Ectodermal cell (in vitro differentiated cells): ENCODE measurements around the gene ERC2.

Source experiments
- H3K27ac ChIP-seq: 2 replicates; pipeline ENCODE4 v1.7.0; 2013; ENCODE audit warnings: mild to moderate bottlenecking, low read depth, low read length; ENCODE audit not compliant: insufficient read depth, poor library complexity, severe bottlenecking
- H3K27me3 ChIP-seq: 2 replicates; pipeline ENCODE4 v1.7.0; 2013; ENCODE audit warnings: mild to moderate bottlenecking, low read length; ENCODE audit not compliant: insufficient read depth, control insufficient read depth, poor library complexity, severe bottlenecking
- H3K36me3 ChIP-seq: one replicate; pipeline ENCODE4 v1.7.0; 2013; ENCODE audit warnings: low read length; ENCODE audit not compliant: control insufficient read depth, insufficient read depth
- H3K4me1 ChIP-seq: one replicate; pipeline ENCODE4 v1.7.0; 2013; ENCODE audit warnings: low read length; ENCODE audit not compliant: control insufficient read depth, insufficient read depth
- H3K4me3 ChIP-seq: 2 replicates; pipeline ENCODE4 v1.7.0; 2013; ENCODE audit warnings: low read depth, low read length, control low read depth; ENCODE audit not compliant: insufficient read depth
- H3K9me3 ChIP-seq: 2 replicates; pipeline ENCODE4 v1.7.0; 2013; ENCODE audit warnings: mild to moderate bottlenecking, low read length, moderate library complexity; ENCODE audit not compliant: control insufficient read depth
- WGBS, 2 experiments: methylation state at CpG; one replicate each; pipeline ENCODE4 v1.1.7; 2013; ENCODE audit warnings: missing lambda C conversion rate in 2 of 2; 5-methylcytosine and 5-hydroxymethylcytosine counted together

ERC2 gene

DNA sequence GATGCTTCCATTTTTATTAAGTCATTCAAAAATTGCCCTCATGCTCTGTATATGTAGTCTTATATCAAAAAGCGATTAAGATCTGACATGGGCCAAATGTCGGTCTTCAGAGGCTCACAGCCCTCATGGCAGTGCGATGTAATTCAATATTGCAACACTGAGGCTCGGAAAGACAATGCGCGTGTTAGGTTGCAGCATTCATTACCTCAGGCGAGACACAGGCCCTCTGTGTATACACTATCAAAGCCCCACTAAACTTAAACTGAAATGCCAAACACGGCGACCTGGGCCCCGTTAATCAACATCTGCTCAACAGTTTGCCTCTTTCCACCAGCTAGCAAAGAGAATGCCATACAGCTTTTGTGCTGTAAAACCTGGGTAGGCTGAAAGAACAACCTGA is 413.4 kb downstream of the ERC2 start:
- Histone ChIP-seq H3K4me1 (peaks cover 18% of the 10 kb centered on the region), H3K4me3 (no peak overlapping the region), H3K9me3 (no peaks in the 10 kb centered on the region), H3K36me3 (no peaks in the 10 kb centered on the region), H3K27ac (no peak overlapping the region), H3K27me3 (no peaks in the 10 kb centered on the region)
- 79 to 85% methylated on average over 10 of the region's 10 CpGs for WGBS, 2 experiments

DNA sequence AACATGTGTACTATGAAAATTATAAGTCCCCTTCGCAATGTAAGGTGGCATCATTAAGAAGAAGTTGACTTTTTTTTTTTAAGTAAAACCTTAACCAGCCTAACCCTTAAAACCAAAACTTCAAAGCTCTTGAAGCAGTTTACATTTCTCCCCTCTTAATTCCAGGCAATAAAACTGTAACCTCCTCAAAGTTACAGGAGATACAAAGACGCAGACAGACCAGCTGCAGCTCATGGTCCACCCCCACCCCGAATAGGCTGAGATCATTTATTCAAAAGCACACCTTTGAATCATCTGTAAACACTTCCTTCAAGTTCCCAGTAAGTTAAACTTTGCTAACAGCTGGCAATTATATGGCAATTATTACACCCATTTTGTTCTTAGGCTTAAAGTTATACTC is 414.5 kb downstream of the ERC2 start:
- no peaks in the 10 kb centered on the region for H3K27me3 ChIP-seq
- H3K4me3 ChIP-seq: no peak overlapping the region
- H3K36me3 ChIP-seq: no peaks in the 10 kb centered on the region
- H3K9me3 ChIP-seq: no peaks in the 10 kb centered on the region
- no peak overlapping the region for H3K27ac ChIP-seq
- 85 to 87% methylated on average over 3 of the region's 3 CpGs for WGBS, 2 experiments
- peaks cover 18% of the 10 kb centered on the region for H3K4me1 ChIP-seq

DNA sequence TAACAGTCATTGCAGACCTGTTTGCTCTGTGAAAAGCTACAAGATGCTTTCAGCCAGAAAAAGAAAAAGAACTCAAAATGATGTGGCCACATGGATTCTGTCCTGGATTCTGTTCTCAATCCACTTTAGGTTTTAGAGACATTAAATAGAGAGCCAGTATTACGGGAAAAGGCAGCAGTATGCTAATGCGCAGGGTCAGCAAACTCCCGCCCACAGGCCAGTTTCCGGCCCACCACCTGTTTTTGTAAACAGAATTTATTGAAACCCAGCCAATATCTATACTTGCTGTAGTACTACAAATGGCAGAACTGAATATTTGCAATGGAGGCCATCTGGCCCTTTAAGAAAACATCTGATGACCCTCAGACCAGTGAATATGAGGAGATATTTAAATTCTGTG is 416.1 kb downstream of the ERC2 start:
- WGBS, 2 experiments: 83 to 85% methylated on average over 4 of the region's 4 CpGs
- Histone ChIP-seq H3K36me3 (no peaks in the 10 kb centered on the region), H3K4me1 (peaks cover 18% of the 10 kb centered on the region), H3K27me3 (no peaks in the 10 kb centered on the region), H3K9me3 (no peaks in the 10 kb centered on the region), H3K4me3 (no peak overlapping the region), H3K27ac (no peak overlapping the region)

DNA sequence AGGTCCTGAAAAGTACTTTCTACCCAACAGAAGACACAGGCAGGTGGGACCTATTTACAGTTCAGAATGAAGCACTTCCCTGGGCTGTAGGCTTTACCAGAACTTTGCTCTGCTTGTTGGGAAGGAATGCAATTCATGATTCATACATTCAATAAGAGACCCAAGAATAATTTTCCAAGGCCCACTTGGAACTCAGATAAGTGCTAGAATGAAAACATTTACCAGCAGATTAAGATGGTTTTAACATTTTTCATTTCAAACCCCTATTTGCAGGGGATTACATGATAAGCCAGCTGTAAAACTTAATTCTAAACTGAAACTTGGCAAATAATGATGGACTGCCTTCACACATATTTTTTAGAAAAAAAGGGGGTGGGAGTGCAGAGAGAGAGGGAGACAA is 417.2 kb downstream of the ERC2 start:
- Histone ChIP-seq H3K4me1 (peaks cover 18% of the 10 kb centered on the region), H3K4me3 (no peak overlapping the region), H3K9me3 (no peaks in the 10 kb centered on the region), H3K27me3 (no peaks in the 10 kb centered on the region), H3K27ac (no peak overlapping the region), H3K36me3 (no peaks in the 10 kb centered on the region)

DNA sequence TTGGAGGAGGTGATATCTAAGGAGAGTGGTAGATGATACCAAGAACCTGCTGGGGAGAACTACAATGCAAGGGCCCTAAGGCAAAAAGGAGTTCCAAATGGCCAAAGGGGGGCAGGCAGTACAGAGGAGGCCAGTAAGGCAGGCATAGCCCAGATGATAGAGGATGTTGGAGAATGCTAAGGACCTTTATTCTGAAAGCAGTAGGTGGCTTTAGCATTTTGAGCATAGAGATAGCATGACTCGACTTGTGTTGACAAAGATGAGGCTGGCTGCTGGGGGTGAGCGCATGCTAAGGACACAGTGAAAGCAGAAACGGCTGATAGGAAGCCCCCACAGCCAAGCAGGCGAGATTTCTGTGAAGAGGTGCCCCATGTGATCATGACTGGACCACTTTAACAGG is 419.3 kb downstream of the ERC2 start:
- H3K27ac ChIP-seq: no peak overlapping the region
- no peak overlapping the region for H3K4me3 ChIP-seq
- H3K36me3 ChIP-seq: no peaks in the 10 kb centered on the region
- H3K27me3 ChIP-seq: no peaks in the 10 kb centered on the region
- H3K9me3 ChIP-seq: no peaks in the 10 kb centered on the region
- H3K4me1 ChIP-seq: peaks cover 4% of the 10 kb centered on the region
- WGBS, 2 experiments: 85 to 88% methylated on average over 4 of the region's 4 CpGs

DNA sequence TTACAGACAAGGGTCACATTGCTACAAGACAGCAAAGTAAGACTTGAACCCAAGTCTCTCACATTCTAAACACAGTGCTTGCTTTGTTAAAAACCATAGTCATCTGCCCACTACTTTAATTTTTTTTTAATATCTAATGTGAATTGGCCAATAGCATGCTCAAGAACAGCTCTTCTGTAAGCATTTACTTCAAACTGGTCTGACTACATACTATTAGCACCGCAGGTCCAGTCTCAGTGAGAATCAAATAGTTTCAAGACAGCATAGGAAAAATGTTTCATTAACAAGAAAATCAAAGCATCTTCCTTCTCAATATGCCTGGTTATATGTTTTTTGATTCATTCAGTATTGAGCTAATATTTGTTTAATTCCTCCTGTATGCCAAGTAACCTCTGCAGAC is 419.9 kb downstream of the ERC2 start:
- Histone ChIP-seq H3K4me3 (no peak overlapping the region), H3K27me3 (no peaks in the 10 kb centered on the region), H3K27ac (no peak overlapping the region), H3K9me3 (no peaks in the 10 kb centered on the region), H3K4me1 (peaks cover 4% of the 10 kb centered on the region), H3K36me3 (no peaks in the 10 kb centered on the region)
- 91 to 100% methylated on average over 1 of the region's 1 CpG for WGBS, 2 experiments

DNA sequence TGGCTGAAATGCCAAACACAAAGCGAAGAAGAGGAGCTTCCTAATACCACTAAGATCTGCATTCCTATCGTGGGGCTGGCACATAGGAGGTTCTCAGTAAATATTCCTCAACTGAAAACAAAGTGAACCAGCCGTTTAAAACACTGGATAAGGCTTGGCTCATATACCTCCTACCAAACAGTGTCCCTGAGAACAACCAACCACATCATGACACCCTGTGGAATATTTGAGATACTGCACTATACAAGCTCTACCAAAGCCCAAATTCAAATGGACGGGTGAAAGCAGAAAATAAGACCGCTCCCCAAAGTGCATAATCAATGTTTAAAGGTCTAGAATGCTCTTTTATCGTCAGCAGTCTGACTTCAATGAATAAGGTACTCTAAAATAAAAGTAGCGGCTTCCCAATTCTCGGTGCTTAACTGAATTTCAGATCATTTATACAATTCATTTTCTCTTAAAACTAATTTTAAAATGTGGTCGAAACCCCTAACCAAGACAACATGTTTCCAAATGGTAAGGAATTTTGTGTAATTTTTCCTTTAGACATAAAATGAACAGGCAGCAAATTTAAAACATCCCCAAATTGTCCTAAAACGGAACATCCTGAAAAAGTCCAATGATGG is 425.8 kb downstream of the ERC2 start:
- no peak overlapping the region for H3K4me3 ChIP-seq
- no peak overlapping the region for H3K27ac ChIP-seq
- H3K36me3 ChIP-seq: no peaks in the 10 kb centered on the region
- WGBS, 2 experiments: 71 to 76% methylated on average over 8 to 10 of the region's 10 CpGs
- no peaks in the 10 kb centered on the region for H3K27me3 ChIP-seq
- H3K4me1 ChIP-seq: peaks cover 3% of the 10 kb centered on the region
- no peaks in the 10 kb centered on the region for H3K9me3 ChIP-seq

DNA sequence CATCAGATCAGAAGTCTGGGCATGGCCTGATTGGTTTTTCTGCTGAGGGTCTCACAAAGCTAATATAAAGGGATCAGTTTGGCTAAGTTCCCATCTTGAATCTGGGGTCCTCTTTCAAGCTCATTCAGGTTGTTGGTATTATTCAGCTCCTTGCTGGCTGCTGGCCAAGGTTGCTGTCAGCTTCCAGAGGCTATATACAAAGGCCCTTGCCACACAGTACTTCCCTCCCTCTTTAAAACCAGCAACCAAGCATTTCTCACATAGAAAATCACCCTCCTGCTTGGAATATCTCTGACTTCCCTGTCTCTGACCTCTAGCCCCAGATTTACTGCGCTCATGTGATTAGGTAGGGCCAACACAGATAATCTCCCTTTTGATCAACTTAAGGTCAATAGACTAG is 442.9 kb downstream of the ERC2 start:
- Histone ChIP-seq H3K9me3 (no peaks in the 10 kb centered on the region), H3K27ac (no peak overlapping the region), H3K27me3 (no peaks in the 10 kb centered on the region), H3K4me3 (no peak overlapping the region), H3K4me1 (peaks cover 4% of the 10 kb centered on the region), H3K36me3 (no peaks in the 10 kb centered on the region)
- 86 to 96% methylated on average over 1 of the region's 1 CpG for WGBS, 2 experiments

DNA sequence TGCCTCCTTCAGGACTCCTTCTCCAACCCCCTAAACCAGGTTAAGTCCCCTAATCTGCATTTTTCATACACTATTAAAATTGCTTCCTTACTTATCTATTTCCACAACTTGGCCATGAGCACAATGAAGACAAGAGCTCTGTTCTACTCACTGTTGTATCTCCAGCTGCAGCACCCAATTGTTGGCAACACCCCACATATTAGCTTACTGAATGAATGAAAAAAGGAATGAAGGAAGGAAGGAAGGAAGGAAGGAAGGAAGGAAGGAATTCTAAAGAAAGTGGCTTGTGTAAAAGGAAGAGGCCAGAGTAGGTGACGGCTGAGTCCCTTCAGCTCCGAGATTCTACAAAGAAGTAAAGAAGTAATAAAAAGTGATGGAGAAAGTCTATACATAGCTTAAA is 444.7 kb downstream of the ERC2 start:
- peaks cover 4% of the 10 kb centered on the region for H3K4me1 ChIP-seq
- H3K4me3 ChIP-seq: no peak overlapping the region
- no peaks in the 10 kb centered on the region for H3K9me3 ChIP-seq
- H3K27me3 ChIP-seq: no peaks in the 10 kb centered on the region
- WGBS, 2 experiments: 91 to 95% methylated on average over 2 of the region's 2 CpGs
- no peak overlapping the region for H3K27ac ChIP-seq
- H3K36me3 ChIP-seq: no peaks in the 10 kb centered on the region

DNA sequence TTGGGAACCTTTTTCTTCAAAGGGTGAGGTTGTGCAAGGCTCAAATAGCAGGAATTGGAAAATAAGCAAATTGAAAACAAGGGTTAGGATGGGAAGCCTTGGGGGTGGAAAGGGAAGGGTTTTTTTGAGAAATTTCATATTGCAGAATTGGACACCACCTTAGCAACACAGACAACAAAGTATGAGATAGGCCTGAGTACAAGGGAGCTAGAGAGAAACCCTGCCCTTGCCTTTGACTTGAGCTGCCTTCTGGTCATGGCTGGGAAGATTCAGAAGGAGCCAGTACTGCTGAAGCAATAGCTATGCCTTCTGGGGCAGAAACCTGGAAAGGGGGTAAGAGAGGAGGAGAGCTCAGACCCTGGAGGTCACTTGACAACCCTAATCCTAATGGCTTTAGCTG is 445.6 kb downstream of the ERC2 start:
- Histone ChIP-seq H3K4me3 (no peak overlapping the region), H3K4me1 (peaks cover 4% of the 10 kb centered on the region)

More for the DNA sequence above, 445.6 kb downstream of the ERC2 start:
- Histone ChIP-seq H3K36me3 (no peaks in the 10 kb centered on the region), H3K9me3 (no peaks in the 10 kb centered on the region), H3K27ac (no peak overlapping the region), H3K27me3 (no peaks in the 10 kb centered on the region)
